ENCODE measurements around the gene CAMKMT. TPM values are rescaled to one million over a fixed set of nuclear protein-coding genes. Genes with fewer than 3 reads are reported as not detected.

Gene CAMKMT
- total RNA-seq, 2 experiments from 2014 or later: 11.9 to 13.9 TPM

DNA sequence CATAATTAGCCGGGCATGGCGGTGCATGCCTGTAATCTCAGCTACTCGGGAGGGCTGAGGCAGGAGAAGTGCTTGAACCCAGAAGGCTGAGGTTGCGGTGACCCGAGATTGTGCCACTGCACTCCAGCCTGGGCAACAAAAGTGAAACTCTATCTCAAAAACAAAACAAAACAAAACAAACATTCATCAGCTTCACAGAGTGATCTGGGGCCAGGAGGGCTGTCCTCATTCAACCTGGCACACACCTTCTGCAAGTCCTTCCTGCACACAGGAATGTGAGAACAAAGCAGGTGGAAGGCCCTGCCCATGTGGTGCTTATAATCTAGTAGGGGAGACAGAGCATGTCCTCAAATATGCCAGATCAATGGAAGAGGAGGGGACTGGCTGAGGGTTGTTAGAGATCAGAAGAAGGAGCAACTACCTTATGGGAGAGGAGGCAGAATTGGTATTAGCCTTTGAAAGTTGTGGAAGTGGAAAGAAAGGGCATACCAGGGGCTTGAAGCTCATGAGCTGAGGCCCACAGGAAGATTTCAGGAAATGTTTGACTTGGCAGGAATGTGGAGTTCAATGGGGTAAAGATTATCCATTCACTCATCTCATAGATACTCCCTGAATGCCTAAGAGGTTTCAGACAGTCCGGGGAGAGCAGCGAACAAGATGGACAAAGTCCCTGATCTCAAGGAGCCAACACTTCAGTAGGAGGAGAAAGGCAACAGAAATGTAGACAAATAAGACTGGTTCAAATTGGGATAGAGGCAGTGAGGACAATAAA, 424.5 kb downstream of the CAMKMT start:
- ATAC-seq (ENCODE audit: poor library complexity) (no peak), DNase-seq (no peak)
- Mint-ChIP-seq H3K27ac (no peak overlapping the region), H3K9me3 (no peaks in the 10 kb centered on the region), H3K4me1 (ENCODE audit: low read depth) (no peaks in the 10 kb centered on the region), H3K27me3 (no peaks in the 10 kb centered on the region), H3K4me3 (no peak overlapping the region), H3K36me3 (ENCODE audit: low read depth) (no peaks in the 10 kb centered on the region)
- peaks cover 0 to 15% of the 10 kb centered on the region in 2 experiments for H3K27me3 ChIP-seq (ENCODE audit: control insufficient read depth in 1 of 2, insufficient read depth in 2 of 2, low read length in 2 of 2)
- peaks cover 0 to 17% of the 10 kb centered on the region in 2 experiments for H3K9me3 ChIP-seq (ENCODE audit: control insufficient read depth in 1 of 2, insufficient read depth in 1 of 2, low read length in 2 of 2)
- ChIA-PET POLR2A (no interaction called here), CTCF (no interaction called here)
- H3K36me3 ChIP-seq (ENCODE audit: insufficient read depth, low read length): no peaks in the 10 kb centered on the region
- no peak overlapping the region for H3K27ac ChIP-seq (ENCODE audit: low read depth in 1 of 2, low read length in 2 of 2)
- TF ChIP-seq, protein P1, sequence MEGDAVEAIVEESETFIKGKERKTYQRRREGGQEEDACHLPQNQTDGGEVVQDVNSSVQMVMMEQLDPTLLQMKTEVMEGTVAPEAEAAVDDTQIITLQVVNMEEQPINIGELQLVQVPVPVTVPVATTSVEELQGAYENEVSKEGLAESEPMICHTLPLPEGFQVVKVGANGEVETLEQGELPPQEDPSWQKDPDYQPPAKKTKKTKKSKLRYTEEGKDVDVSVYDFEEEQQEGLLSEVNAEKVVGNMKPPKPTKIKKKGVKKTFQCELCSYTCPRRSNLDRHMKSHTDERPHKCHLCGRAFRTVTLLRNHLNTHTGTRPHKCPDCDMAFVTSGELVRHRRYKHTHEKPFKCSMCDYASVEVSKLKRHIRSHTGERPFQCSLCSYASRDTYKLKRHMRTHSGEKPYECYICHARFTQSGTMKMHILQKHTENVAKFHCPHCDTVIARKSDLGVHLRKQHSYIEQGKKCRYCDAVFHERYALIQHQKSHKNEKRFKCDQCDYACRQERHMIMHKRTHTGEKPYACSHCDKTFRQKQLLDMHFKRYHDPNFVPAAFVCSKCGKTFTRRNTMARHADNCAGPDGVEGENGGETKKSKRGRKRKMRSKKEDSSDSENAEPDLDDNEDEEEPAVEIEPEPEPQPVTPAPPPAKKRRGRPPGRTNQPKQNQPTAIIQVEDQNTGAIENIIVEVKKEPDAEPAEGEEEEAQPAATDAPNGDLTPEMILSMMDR (IDR thresholded peaks at IDR 0.05): no peak
- H3K4me3 ChIP-seq (ENCODE audit: low read length): no peak overlapping the region
- intact Hi-C loops (cut with DNase I, micrococcal nuclease): no loop called here
- H3K4me1 ChIP-seq (ENCODE audit: insufficient read depth, low read length): no peaks in the 10 kb centered on the region

DNA sequence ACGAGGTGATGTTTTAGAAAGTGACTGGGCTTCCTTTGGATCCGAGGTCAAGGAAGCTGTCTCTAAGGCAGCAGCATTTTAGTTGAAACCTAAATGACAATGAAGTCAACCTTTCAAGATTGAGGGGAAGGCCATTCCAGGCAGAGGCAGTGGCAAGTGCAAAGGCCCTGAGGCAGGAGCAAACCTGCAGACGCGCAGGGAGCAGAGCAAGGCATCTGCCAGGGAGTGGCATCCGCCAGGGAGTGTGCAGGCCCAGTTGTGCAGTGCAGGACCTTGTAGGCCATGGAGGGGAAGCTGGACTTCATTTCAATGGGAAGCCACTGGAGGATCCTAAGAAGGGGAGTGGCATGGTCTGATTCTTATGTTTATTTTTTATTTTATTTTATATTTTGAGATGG, 425.1 kb downstream of the CAMKMT start:
- POLR2A ChIA-PET: no interaction called here
- intact Hi-C loops (cut with DNase I, micrococcal nuclease): no loop called here

DNA sequence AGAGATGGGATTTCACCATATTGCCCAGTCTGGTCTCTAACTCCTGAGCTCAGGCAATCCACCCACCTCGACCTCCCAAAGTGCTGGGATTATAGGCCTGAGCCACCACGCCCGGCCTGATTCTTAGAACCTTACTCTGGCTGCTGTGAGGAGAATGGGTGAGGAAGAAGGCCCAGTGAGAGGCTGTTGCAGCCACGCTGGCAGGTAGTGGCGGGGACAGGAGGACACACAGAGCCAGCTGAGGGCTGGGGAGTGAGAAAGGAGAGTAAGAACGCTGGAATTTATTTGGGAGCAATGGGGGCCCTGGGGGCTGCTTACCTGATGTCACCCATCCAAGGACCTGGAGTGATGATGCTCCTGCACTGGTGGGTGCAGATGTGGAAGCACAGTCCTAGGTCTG, 425.9 kb downstream of the CAMKMT start:
- POLR2A ChIA-PET: no interaction called here
- peaks cover 5% of the 10 kb centered on the region for H3K27me3 Mint-ChIP-seq
- H3K36me3 Mint-ChIP-seq (ENCODE audit: low read depth): no peaks in the 10 kb centered on the region
- intact Hi-C loops (cut with DNase I, micrococcal nuclease): no loop called here
- peaks cover 0 to 17% of the 10 kb centered on the region in 2 experiments for H3K9me3 ChIP-seq (ENCODE audit: control insufficient read depth in 1 of 2, insufficient read depth in 1 of 2, low read length in 2 of 2)
- TF ChIP-seq, protein P1 (IDR thresholded peaks at IDR 0.05): no peak
- no peak overlapping the region for H3K27ac Mint-ChIP-seq
- no peak overlapping the region for H3K4me3 ChIP-seq (ENCODE audit: low read length)
- H3K9me3 Mint-ChIP-seq: peaks cover 2% of the 10 kb centered on the region
- ATAC-seq (ENCODE audit: poor library complexity): no peak
- no peaks in the 10 kb centered on the region for H3K4me1 Mint-ChIP-seq (ENCODE audit: low read depth)
- H3K36me3 ChIP-seq (ENCODE audit: insufficient read depth, low read length): no peaks in the 10 kb centered on the region
- H3K27ac ChIP-seq (ENCODE audit: low read depth in 1 of 2, low read length in 2 of 2): no peak overlapping the region
- peaks cover 0 to 15% of the 10 kb centered on the region in 2 experiments for H3K27me3 ChIP-seq (ENCODE audit: control insufficient read depth in 1 of 2, insufficient read depth in 2 of 2, low read length in 2 of 2)
- DNase-seq: no peak
- no peak overlapping the region for H3K4me3 Mint-ChIP-seq
- no peaks in the 10 kb centered on the region for H3K4me1 ChIP-seq (ENCODE audit: insufficient read depth, low read length)
- CTCF ChIA-PET: no interaction called here

More for the DNA sequence above, 425.1 kb downstream of the CAMKMT start:
- TF ChIP-seq, protein P1 (IDR thresholded peaks at IDR 0.05): no peak
- H3K4me1 Mint-ChIP-seq (ENCODE audit: low read depth): no peaks in the 10 kb centered on the region
- H3K27me3 ChIP-seq (ENCODE audit: control insufficient read depth in 1 of 2, insufficient read depth in 2 of 2, low read length in 2 of 2): peaks cover 0 to 15% of the 10 kb centered on the region in 2 experiments
- H3K4me1 ChIP-seq (ENCODE audit: insufficient read depth, low read length): no peaks in the 10 kb centered on the region
- DNase-seq (no peak), ATAC-seq (ENCODE audit: poor library complexity) (no peak)
- no peaks in the 10 kb centered on the region for H3K36me3 Mint-ChIP-seq (ENCODE audit: low read depth)
- H3K27ac ChIP-seq (ENCODE audit: low read depth in 1 of 2, low read length in 2 of 2): no peak overlapping the region
- no peak overlapping the region for H3K27ac Mint-ChIP-seq
- peaks cover 5% of the 10 kb centered on the region for H3K27me3 Mint-ChIP-seq
- peaks cover 0 to 17% of the 10 kb centered on the region in 2 experiments for H3K9me3 ChIP-seq (ENCODE audit: control insufficient read depth in 1 of 2, insufficient read depth in 1 of 2, low read length in 2 of 2)
- no peaks in the 10 kb centered on the region for H3K36me3 ChIP-seq (ENCODE audit: insufficient read depth, low read length)
- CTCF ChIA-PET: no interaction called here
- peaks cover 2% of the 10 kb centered on the region for H3K9me3 Mint-ChIP-seq
- no peak overlapping the region for H3K4me3 Mint-ChIP-seq
- no peak overlapping the region for H3K4me3 ChIP-seq (ENCODE audit: low read length)
